Measurements from ENCODE around the gene FOXP1. TPM values are rescaled to one million over a fixed set of nuclear protein-coding genes. Genes with fewer than 3 reads are reported as not detected.
A peak's percentile ranks its signal among the peaks of the same experiment; 100 is the strongest.

Gene FOXP1
- total RNA-seq, 1 donor from 2014 or later = 195 TPM

DNA sequence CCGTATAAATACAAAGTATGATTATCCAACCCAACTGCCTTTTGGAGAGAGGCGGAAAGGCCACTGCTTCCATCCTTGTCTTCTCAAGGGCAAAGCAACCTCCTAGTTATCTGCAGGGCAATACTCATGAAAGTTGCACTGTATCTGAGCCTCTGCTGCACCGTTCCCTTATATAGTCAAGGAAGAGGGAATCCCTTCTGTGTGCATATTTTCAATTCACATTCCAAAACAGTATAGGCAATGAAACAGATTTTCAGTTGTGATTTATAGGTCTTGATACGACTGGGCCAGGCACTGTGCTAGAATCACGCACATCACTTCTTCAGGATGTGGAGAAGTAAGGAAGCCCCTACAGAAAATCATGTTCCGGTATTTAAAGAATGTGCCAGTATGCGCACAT is 455.7 kb downstream of the FOXP1 start:
- DNase-seq (ENCODE audit: extremely low spot score, unreplicated experiment) = no peak
- H3K4me1 Mint-ChIP-seq (ENCODE audit: unreplicated experiment) = peaks cover 76% of the 10 kb centered on the region
- H3K4me3 Mint-ChIP-seq (ENCODE audit: unreplicated experiment) = peak overlapping the region; percentile 80

DNA sequence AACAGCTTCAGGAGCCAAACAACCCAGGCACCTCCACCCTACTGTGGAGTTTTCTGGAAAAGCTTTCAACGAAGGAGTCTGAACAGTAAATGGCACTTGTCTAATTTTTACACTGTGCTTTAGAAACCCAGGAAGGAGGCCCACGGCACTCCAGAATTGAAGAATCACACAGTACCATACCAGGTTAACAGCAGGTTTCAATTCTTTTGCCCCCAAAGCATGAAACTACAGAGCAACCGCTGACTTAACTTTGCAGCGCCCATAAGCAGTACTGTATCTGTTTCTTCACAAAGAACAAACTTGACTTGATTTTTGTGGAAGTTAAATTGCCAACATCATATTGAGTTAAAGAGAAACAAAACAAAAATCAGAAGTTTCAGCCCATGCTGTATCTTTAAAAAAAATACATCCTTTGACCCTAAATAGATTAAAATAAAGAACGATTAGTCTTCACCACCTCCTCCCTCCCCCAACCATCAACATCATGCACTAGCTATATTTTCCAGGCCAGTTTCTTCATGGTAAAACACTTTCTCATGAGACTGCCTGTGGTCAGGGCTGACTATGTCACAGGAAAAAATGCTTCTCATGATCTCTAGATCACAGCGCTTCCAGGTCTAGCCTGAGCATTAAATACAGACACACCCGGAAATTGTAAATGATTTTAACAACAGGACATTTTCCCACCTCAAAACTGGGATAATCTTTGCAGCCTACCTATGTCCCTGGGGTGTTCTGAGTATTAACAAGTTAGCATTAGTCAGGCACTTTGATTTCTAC is 456.3 kb downstream of the FOXP1 start:
- Mint-ChIP-seq H3K4me1 (ENCODE audit: unreplicated experiment) (peaks cover 71% of the 10 kb centered on the region), H3K4me3 (ENCODE audit: unreplicated experiment) (peak overlapping the region; percentile 80), H3K27ac (ENCODE audit: unreplicated experiment) (peak overlapping the region; percentile 96), H3K27me3 (ENCODE audit: unreplicated experiment) (no peaks in the 10 kb centered on the region), H3K36me3 (ENCODE audit: unreplicated experiment) (peaks cover 7% of the 10 kb centered on the region), H3K9me3 (ENCODE audit: unreplicated experiment) (no peaks in the 10 kb centered on the region)
- TF ChIP-seq, protein P1, sequence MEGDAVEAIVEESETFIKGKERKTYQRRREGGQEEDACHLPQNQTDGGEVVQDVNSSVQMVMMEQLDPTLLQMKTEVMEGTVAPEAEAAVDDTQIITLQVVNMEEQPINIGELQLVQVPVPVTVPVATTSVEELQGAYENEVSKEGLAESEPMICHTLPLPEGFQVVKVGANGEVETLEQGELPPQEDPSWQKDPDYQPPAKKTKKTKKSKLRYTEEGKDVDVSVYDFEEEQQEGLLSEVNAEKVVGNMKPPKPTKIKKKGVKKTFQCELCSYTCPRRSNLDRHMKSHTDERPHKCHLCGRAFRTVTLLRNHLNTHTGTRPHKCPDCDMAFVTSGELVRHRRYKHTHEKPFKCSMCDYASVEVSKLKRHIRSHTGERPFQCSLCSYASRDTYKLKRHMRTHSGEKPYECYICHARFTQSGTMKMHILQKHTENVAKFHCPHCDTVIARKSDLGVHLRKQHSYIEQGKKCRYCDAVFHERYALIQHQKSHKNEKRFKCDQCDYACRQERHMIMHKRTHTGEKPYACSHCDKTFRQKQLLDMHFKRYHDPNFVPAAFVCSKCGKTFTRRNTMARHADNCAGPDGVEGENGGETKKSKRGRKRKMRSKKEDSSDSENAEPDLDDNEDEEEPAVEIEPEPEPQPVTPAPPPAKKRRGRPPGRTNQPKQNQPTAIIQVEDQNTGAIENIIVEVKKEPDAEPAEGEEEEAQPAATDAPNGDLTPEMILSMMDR (IDR thresholded peaks at IDR 0.05) = no peak
- DNase-seq (ENCODE audit: extremely low spot score, unreplicated experiment) = no peak

More for the DNA sequence above, 455.7 kb downstream of the FOXP1 start:
- Mint-ChIP-seq H3K36me3 (ENCODE audit: unreplicated experiment) (peaks cover 6% of the 10 kb centered on the region), H3K27me3 (ENCODE audit: unreplicated experiment) (no peaks in the 10 kb centered on the region), H3K9me3 (ENCODE audit: unreplicated experiment) (no peaks in the 10 kb centered on the region), H3K27ac (ENCODE audit: unreplicated experiment) (peak overlapping the region; percentile 96)
- TF ChIP-seq, protein P1 (IDR thresholded peaks at IDR 0.05) = no peak

DNA sequence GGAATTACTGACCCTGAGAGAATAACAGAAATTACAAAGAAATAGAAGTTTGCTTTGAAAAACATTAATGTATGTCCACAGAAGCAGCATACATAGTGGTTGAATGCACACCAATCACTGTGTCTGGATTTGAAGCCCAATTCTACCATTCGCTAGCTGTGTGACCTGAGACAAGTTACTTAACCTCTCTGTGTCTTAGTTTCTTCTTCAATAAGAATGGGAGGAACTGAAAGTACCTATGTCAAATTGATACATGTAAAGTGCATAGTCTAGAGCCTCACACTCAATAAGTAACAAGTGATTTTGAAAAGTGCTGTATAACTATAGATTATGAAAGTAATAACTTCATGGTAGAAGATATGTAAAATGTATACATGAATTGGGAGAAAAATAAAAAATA is 457.8 kb downstream of the FOXP1 start:
- DNase-seq (ENCODE audit: extremely low spot score, unreplicated experiment) = no peak
- H3K27ac Mint-ChIP-seq (ENCODE audit: unreplicated experiment) = peak overlapping the region; percentile 54
- TF ChIP-seq, protein P1 (IDR thresholded peaks at IDR 0.05) = no peak
- no peak overlapping the region for H3K4me3 Mint-ChIP-seq (ENCODE audit: unreplicated experiment)
- H3K4me1 Mint-ChIP-seq (ENCODE audit: unreplicated experiment) = peaks cover 55% of the 10 kb centered on the region
- peaks cover 7% of the 10 kb centered on the region for H3K36me3 Mint-ChIP-seq (ENCODE audit: unreplicated experiment)
- H3K9me3 Mint-ChIP-seq (ENCODE audit: unreplicated experiment) = no peaks in the 10 kb centered on the region
- H3K27me3 Mint-ChIP-seq (ENCODE audit: unreplicated experiment) = no peaks in the 10 kb centered on the region

DNA sequence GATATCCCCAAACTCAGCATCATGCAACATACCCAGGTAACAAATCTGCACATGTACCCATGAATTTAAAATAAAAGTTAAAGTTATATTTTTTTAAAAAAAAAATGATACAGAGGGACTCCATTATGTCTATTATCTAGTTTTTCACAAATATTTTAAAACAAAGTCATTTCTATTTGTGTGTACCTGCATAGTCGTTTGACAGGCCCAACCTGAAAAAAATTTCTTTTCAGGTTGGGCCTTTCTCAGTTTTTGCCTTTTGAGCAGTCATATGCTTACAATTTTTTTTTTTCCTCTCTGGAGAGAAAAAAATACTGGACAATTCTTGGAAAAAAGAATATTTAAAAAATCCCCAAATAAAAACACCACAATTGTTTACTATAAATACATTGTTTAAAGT is 459.5 kb downstream of the FOXP1 start:
- TF ChIP-seq, protein P1 (IDR thresholded peaks at IDR 0.05) = no peak
- no peaks in the 10 kb centered on the region for H3K9me3 Mint-ChIP-seq (ENCODE audit: unreplicated experiment)
- peaks cover 52% of the 10 kb centered on the region for H3K4me1 Mint-ChIP-seq (ENCODE audit: unreplicated experiment)
- no peaks in the 10 kb centered on the region for H3K27me3 Mint-ChIP-seq (ENCODE audit: unreplicated experiment)
- peaks cover 9% of the 10 kb centered on the region for H3K36me3 Mint-ChIP-seq (ENCODE audit: unreplicated experiment)
- no peak overlapping the region for H3K4me3 Mint-ChIP-seq (ENCODE audit: unreplicated experiment)
- H3K27ac Mint-ChIP-seq (ENCODE audit: unreplicated experiment) = no peak overlapping the region
- no peak for DNase-seq (ENCODE audit: extremely low spot score, unreplicated experiment)

DNA sequence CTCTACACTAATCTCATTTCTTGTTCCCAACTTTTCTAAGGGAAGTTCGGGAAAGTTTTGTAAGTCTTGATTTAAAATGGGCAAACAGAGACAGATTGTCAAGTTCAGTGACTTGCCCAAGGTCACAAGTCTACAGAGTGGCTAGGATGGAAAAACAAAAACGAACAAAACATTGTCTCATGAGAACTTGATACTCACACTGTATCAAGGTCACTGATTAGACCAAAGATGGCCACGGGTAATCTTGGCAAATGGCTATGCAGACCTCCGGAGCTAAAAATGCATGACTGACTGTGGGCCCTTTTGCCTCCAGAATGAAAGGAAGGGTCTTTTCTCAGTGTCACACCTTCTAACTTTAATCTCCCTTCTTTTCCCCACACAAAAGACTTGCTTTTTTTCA is 460.9 kb downstream of the FOXP1 start:
- no peak overlapping the region for H3K4me3 Mint-ChIP-seq (ENCODE audit: unreplicated experiment)
- no peak for DNase-seq (ENCODE audit: extremely low spot score, unreplicated experiment)
- H3K27ac Mint-ChIP-seq (ENCODE audit: unreplicated experiment) = no peak overlapping the region
- TF ChIP-seq, protein P1 (IDR thresholded peaks at IDR 0.05) = no peak
- peaks cover 12% of the 10 kb centered on the region for H3K36me3 Mint-ChIP-seq (ENCODE audit: unreplicated experiment)
- peaks cover 48% of the 10 kb centered on the region for H3K4me1 Mint-ChIP-seq (ENCODE audit: unreplicated experiment)
- no peaks in the 10 kb centered on the region for H3K27me3 Mint-ChIP-seq (ENCODE audit: unreplicated experiment)
- H3K9me3 Mint-ChIP-seq (ENCODE audit: unreplicated experiment) = no peaks in the 10 kb centered on the region
